Measurements from ENCODE around the gene IVNS1ABP. TPM values are rescaled to one million over a fixed set of nuclear protein-coding genes. Genes with fewer than 3 reads are reported as not detected.

Gene IVNS1ABP
- total RNA-seq, 4 donors from 2014 or later, result 19.8 to 51.2 (median 30.5) TPM

DNA sequence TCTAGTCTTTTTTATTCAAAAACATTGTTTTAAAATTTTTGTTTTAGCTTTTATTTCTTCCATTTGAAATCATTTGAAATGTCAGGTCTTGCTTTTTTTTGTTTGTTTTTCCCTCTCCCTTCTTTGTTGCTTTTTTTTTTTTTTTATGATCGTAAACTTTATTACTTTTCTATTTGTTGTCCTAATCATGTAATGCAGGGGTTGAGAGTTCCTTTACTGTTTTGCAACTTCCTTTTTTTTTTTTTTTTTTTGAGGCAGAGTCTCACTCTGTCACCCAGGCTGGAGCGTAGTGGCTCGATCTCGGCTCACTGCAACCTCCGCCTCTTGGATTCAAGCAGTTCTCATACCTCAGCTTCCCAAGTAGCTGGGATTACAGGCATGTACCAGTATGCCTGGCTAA, 24.8 kb downstream of the IVNS1ABP start:
- intact Hi-C loops (cut with DNase I), result no loop called here
- Histone ChIP-seq H3K36me3 (peaks cover 0 to 25% (median 14%) of the 10 kb centered on the region in 4 donors), H3K4me1 (peaks cover 0 to 21% (median 14%) of the 10 kb centered on the region in 4 donors), H3K27ac (replicated peaks in 1 of 4) (no peak overlapping the region), H3K9me3 (no peaks in the 10 kb centered on the region), H3K27me3 (no peaks in the 10 kb centered on the region), H3K4me3 (no peak overlapping the region)
- 86% methylated on average over 5 of the region's 5 CpGs for WGBS
- no peak for DNase-seq (ENCODE audit: extremely low spot score)
- TF ChIP-seq POLR2A (IDR thresholded peaks at IDR 0.05; ENCODE audit: low read depth) (no peak), EP300 (IDR thresholded peaks at IDR 0.05) (no peak), CTCF (IDR thresholded peaks at IDR 0.05) (no peak), POLR2AphosphoS5 (IDR thresholded peaks at IDR 0.05) (no peak)

DNA sequence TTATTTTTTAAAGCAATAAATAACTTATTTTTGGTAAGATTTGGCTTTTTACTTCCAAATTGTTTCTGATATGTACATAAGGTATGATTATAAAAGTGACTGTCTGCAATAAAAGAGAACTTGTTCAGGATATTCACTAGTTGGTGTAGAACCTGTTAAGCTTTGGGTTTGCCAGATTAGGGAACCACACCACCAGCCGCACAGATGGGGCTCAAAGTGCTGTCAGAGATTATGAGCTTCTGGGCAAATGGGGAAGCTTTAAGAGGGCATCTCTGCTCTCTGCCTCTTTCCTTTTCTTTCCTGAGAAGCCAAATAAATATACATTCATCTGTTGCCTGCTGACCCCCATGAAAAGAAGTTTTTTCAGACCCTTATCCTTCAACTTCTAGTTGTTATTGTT, 25.4 kb downstream of the IVNS1ABP start:
- DNase-seq (ENCODE audit: extremely low spot score), result no peak
- TF ChIP-seq CTCF (IDR thresholded peaks at IDR 0.05) (no peak), EP300 (IDR thresholded peaks at IDR 0.05) (no peak), POLR2A (IDR thresholded peaks at IDR 0.05; ENCODE audit: low read depth) (no peak), POLR2AphosphoS5 (IDR thresholded peaks at IDR 0.05) (no peak)
- 86% methylated on average over 1 of the region's 1 CpG for WGBS
- no peak overlapping the region for H3K4me3 ChIP-seq
- no peaks in the 10 kb centered on the region for H3K9me3 ChIP-seq
- H3K36me3 ChIP-seq, result peaks cover 0 to 19% (median 8%) of the 10 kb centered on the region in 4 donors
- H3K27me3 ChIP-seq, result no peaks in the 10 kb centered on the region
- no peak overlapping the region for H3K27ac ChIP-seq (replicated peaks in 1 of 4)
- peaks cover 0 to 21% (median 14%) of the 10 kb centered on the region in 4 donors for H3K4me1 ChIP-seq
- intact Hi-C loops (cut with DNase I), result no loop called here

GRCh38 chr1:185291159-185291558, 25.9 kb downstream of the IVNS1ABP start:
- WGBS, result 82% methylated on average over 1 of the region's 1 CpG
- no peak for TF ChIP-seq POLR2AphosphoS5 (IDR thresholded peaks at IDR 0.05)
- TF ChIP-seq POLR2A (IDR thresholded peaks at IDR 0.05; ENCODE audit: low read depth), result no peak
- no peak for TF ChIP-seq EP300 (IDR thresholded peaks at IDR 0.05)
- no peak for TF ChIP-seq CTCF (IDR thresholded peaks at IDR 0.05)
- Histone ChIP-seq H3K4me1 (peaks cover 0 to 21% (median 14%) of the 10 kb centered on the region in 4 donors), H3K27ac (replicated peaks in 1 of 4) (no peak overlapping the region), H3K9me3 (no peaks in the 10 kb centered on the region), H3K27me3 (no peaks in the 10 kb centered on the region), H3K4me3 (no peak overlapping the region), H3K36me3 (peaks cover 0 to 15% (median 4%) of the 10 kb centered on the region in 4 donors)
- no peak for DNase-seq (ENCODE audit: extremely low spot score)
- intact Hi-C loops (cut with DNase I), result no loop called here

DNA sequence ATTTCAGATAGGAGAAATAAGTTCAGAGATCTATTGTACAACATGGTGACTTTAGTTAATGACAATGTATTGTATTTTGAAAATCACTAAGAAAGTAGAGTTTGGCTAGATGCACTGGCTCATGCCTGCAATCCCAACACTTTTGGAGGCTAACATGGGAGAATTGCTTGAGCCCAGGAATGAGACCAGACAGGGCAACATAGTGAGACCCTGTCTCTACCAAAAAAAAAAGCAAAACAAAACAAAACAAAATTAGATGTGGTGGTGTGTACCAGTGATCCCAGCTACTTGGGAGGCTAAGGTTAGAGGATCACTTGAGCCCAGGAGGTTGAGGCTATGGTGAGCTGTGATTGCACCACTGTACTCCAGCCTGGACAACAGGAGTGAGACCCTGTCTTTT, 27.2 kb downstream of the IVNS1ABP start:
- H3K4me1 ChIP-seq, result peaks cover 2 to 24% (median 15%) of the 10 kb centered on the region in 4 donors
- TF ChIP-seq EP300 (IDR thresholded peaks at IDR 0.05) (no peak), POLR2A (IDR thresholded peaks at IDR 0.05; ENCODE audit: low read depth) (no peak), CTCF (IDR thresholded peaks at IDR 0.05) (no peak)
- DNase-seq (ENCODE audit: extremely low spot score), result no peak
- H3K27ac ChIP-seq (replicated peaks in 1 of 4), result no peak overlapping the region
- no peaks in the 10 kb centered on the region for H3K27me3 ChIP-seq
- intact Hi-C loops (cut with DNase I), result no loop called here
- H3K36me3 ChIP-seq, result peaks cover 0 to 2% (median 0%) of the 10 kb centered on the region in 4 donors
- H3K4me3 ChIP-seq, result no peak overlapping the region
- H3K9me3 ChIP-seq, result no peaks in the 10 kb centered on the region

- no peaks in the 10 kb centered on the region for H3K27me3 ChIP-seq
- no peak for TF ChIP-seq POLR2AphosphoS5 (IDR thresholded peaks at IDR 0.05)
- TF ChIP-seq EP300 (IDR thresholded peaks at IDR 0.05), result no peak
- no peak for TF ChIP-seq CTCF (IDR thresholded peaks at IDR 0.05)
- TF ChIP-seq POLR2A (IDR thresholded peaks at IDR 0.05; ENCODE audit: low read depth), result no peak
- H3K4me3 ChIP-seq, result no peak overlapping the region
- peaks cover 5 to 23% (median 15%) of the 10 kb centered on the region in 4 donors for H3K4me1 ChIP-seq
- WGBS, result 93% methylated on average over 3 of the region's 3 CpGs
- H3K36me3 ChIP-seq, result no peaks in the 10 kb centered on the region
- no peak for DNase-seq (ENCODE audit: extremely low spot score)
- H3K27ac ChIP-seq (replicated peaks in 1 of 4), result no peak overlapping the region
- no peaks in the 10 kb centered on the region for H3K9me3 ChIP-seq
- intact Hi-C loops (cut with DNase I), result no loop called here
Observed at GRCh38 chr1:185288435-185288834, 28.6 kb downstream of the IVNS1ABP start.
